HG02798 (cell line): ENCODE measurements around the gene SETBP1.

Experiments used
- ATAC-seq: cut with Tn5 transposase; IDR thresholded peaks from one replicate; pipeline ENCODE4 v1.9.1; 2021; ENCODE audit warnings: mild to moderate bottlenecking; ENCODE audit not compliant: unreplicated experiment, poor library complexity

Gene SETBP1

DNA sequence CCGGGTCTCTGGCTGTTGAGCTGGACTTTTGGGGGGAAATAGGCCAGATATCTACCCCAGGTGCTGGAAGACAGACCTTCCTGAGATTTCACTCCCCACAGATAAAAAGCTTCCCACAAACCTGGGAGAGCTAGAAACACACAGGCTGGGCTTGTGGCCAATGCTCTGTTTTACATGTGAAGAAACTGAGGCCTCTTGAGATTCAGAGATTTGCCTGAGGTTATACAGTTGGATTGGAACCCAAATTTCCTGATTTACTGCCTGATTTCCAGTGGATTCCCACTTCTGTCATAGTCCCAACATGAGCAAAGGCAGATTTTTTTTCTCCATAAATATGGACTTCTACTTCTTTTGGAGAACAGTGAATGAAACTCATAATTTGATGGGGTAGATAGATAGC is 360.2 kb downstream of the SETBP1 start:
- ATAC-seq = no peak

DNA sequence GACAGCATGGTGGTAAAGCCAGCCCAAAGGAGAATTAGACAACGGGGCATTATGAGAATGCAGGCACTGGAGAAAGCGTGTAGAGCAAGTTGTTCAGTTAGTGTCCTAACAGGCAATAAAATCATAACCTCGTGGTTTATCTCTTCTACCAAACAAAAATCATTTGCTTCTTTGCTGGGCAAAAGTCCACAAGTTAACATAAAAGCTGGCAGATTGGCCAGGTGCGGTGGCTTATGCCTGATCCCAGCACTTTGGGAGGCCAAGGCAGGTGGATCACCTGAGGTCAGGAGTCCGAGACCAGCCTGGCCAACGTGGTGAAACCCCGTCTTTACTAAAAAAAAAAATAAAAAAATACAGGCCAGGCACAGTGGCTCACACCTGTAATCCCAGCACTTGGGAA is 364.1 kb downstream of the SETBP1 start:
- ATAC-seq = no peak

- ATAC-seq = no peak
Measured at GRCh38 chr18:45046228-45046627, 365.5 kb downstream of the SETBP1 start.

DNA sequence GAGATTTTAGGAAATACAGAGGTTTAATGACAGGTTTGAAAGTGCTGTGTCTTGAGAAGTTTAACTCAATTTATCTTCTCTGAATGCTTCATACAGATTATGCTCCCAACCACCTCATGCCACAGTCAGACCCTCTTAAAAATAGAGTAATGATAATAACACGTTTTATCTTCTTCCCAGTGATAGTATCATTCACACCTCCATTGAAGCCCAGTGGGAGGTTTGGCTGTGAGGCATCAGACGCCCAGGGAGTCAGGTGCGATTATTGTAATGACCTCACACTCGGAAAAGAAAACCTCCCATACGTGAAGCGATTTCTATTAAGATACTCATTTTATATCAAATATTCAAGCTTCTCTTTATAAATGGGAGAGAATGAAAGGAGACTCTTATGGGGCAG is 366.3 kb downstream of the SETBP1 start:
- no peak for ATAC-seq

GRCh38 chr18:45049578-45050319 is 369.1 kb downstream of the SETBP1 start:
- no peak for ATAC-seq

GRCh38 chr18:45050712-45051601 is 370.3 kb downstream of the SETBP1 start:
- no peak for ATAC-seq

DNA sequence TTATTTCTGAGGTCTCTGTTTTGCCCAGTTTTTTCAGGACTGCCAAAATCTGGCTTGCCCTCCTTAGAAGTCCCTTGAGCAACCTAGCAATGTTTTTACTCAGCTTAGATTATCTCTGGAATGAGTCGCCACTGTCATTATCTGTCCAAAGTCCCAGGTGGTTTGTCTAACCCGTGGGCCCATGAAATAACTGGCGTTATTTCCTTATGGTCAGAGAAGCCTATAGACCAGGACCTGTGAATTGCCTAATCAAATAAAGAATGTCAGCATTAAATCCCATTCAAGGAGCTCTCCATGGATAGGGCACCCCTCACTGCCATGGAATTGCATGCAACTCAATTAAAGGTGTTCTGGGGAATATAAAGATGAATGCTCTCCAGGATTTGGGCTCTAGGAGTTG is 373.9 kb downstream of the SETBP1 start:
- no peak for ATAC-seq

DNA sequence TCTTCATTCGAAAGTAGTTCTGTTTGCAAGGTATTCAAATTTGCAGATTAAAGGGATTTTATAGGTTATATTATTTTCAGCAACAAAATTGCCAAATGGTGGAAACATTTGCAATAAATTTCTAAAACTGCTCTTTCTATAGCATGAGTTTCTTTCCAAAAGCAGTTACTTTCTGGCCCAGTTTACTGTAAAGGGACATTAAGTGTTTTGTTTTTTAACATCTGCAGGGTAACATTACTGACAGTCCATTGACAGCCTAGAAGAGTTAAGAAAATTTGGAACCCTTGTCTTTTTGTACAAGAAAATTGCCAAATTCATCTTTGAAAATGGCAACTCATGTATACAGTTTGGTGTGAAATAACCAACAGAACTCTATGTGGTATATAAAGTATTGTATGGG is 375.1 kb downstream of the SETBP1 start:
- no peak for ATAC-seq

DNA sequence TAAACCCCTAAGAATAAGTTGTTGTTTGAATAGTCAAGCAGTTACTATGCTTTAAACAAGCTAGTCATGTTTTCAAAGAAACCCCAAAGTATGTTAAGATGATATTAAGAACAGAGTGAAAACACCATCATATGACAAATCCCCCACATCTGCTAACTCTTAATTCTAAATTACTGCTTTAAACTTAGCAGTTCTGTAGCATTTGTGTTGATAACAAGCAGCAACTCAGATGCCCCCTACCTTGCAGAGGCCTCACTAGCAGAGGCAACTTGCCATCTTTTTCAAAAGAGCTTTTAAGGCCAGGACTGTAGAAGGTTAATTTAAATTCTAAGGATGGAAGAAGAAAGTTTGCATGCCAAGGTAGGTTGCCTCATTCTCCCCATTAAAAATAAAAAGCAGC is 376.2 kb downstream of the SETBP1 start:
- no peak for ATAC-seq

DNA sequence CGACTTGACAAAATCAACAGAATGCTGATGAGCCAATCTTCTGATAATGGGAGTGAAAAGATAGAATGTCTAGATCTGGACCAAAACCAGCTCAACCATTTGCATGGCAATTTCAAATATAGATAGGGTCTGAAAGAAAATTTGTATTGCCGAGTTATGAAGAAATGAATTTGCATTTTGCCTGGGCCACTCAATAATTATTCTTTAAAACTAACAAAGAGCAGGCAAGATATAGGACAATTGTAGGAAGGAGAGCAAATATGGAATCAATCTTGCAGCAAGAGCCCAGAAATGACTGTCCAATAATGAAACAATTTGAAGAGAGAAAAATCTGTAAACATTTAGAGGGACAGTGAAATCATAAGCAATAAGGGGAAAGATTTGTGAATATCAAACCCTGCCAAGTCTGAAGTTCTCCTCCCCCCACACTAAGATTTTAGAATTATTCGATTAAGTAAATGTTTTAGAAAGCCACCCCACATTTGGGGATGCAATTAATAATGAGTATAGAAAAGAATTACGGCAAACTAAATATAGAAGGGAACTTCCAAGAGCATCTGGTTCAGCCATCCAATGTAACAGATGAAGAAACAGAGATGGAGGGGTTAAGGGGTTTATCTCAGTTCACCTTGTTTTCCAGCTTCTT is 377.4 kb downstream of the SETBP1 start:
- ATAC-seq = no peak

- no peak for ATAC-seq
Measured at GRCh38 chr18:45059695-45060094, 379.0 kb downstream of the SETBP1 start.

- ATAC-seq = no peak
Measured at GRCh38 chr18:45060102-45060501, 379.4 kb downstream of the SETBP1 start.

DNA sequence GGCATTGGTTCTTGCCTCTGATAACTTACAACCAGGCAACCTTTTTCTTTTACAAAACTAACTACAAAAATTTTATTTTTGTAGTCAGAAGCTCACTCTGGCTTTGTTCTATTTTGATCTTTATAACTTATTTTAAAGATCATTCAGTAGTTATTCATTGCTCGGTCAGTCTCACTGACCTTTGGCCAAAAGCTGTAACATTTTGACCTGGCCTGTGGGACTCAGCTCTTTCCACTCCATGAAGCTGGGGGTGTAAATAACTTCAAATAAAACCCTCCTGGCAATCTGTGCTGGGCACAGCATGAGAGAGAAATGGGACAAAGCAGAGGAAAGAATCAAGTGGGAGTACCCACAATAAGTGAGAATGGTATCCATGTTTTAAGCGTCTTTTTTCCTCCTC is 380.7 kb downstream of the SETBP1 start:
- ATAC-seq = no peak

DNA sequence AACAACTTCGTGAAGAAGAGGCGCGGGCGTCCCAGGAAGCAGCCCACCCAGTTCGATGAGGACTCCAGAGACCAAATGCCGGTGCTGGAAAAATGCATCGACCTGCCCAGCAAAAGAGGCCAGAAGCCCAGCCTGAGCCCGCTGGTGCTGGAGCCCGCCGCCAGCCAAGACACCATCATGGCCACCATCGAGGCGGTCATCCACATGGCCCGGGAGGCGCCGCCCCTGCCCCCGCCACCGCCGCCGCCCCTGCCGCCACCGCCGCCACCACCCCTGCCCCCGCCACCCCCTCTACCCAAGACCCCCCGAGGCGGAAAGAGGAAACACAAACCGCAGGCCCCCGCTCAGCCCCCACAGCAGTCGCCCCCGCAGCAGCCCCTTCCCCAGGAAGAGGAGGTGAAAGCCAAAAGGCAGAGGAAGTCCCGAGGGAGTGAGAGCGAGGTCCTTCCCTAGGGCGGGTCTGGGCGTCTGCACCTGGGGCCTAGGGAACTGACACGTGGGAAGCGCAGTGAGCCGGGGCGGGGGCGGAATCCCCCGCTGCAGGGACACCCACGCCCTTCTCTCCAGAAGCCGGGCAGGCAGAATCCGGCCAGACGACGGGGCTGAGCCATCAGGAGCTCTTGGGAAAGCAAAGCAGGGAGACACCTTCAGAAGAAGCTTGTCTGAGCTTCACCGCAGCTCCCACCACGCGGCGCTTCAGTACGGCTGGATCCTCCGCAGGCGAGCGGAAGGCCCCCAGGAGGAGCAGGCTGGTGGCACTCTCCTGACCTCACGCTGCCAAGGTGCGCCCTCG is 382.8 kb downstream of the SETBP1 start:
- no peak for ATAC-seq

DNA sequence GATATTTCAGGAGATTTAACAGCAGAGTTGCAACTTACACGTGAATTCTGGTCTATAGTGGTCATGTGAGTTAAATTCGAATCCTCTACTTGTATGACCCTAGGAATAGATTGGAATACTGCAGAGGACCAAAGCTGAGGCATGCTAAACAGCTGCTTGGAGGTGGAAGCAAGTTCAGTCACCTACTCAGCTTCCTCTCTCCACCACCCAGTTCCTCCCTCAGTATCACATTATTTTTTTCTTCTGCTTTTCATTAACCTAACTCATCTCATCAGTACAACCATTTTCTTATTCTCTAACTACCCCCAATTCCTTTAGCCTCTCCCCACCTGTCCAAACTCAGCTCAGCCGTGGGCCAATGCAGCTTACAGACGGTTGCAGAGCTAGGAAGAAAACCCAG is 385.5 kb downstream of the SETBP1 start:
- no peak for ATAC-seq

- no peak for ATAC-seq
Measured at GRCh38 chr18:45066886-45067285, 386.2 kb downstream of the SETBP1 start.

- ATAC-seq = no peak
Measured at GRCh38 chr18:45068400-45069094, 387.9 kb downstream of the SETBP1 start.

GRCh38 chr18:45069546-45069945 is 388.9 kb downstream of the SETBP1 start:
- ATAC-seq = no peak

DNA sequence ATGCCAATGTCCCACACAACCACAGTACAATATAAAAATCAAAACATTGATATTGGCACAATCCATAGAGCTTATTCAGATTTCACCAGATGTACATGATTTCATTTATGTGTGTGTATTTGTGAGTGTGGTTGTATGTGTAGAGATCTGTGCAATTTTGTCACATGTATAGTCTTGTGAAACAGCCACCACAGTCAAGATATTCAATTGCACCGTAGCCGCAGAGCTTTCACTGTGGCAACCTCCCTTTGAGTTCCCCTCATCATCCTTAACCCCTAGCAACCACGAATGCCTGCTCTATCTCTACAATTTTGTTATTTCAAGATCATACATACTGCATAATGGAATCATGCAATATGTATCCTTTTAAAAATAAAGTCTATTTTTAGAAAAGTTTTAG is 391.3 kb downstream of the SETBP1 start:
- ATAC-seq = no peak

DNA sequence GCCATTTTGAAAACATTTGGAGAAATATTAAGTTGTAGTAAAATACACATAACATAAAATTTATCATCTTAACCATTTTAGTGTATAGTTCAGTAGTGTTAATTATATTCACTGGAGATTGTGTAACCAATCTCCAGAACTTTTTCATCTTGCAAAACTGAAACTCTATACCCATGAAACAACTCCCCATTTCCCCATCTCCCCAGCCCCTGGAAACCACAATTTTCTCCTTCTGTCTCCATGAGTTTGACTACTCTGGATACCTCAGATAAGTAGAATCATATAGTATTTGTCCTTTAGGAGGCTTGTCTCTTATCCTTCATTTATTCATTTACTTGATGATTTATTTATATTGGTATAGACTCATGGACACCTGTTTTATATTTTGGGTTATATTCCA is 392.9 kb downstream of the SETBP1 start:
- no peak for ATAC-seq
